Activated naive CD8-positive, alpha-beta T cell (primary cell): ENCODE data around the gene SLC22A1.

Experiments
- H3K27ac Mint-ChIP-seq: one replicate; pipeline ENCODE4 v1.8.0; 2021; ENCODE audit warnings: mixed read lengths
- H3K27me3 Mint-ChIP-seq: one replicate; pipeline ENCODE4 v1.8.0; 2021; ENCODE audit warnings: mixed read lengths
- H3K36me3 Mint-ChIP-seq: one replicate; pipeline ENCODE4 v1.8.0; 2021; ENCODE audit warnings: mixed read lengths
- H3K4me1 Mint-ChIP-seq: one replicate; pipeline ENCODE4 v1.8.0; 2021; ENCODE audit warnings: low read depth, mixed read lengths
- H3K4me3 Mint-ChIP-seq: one replicate; pipeline ENCODE4 v1.8.0; 2021; ENCODE audit warnings: mild to moderate bottlenecking, mixed read lengths
- H3K9me3 Mint-ChIP-seq: one replicate; pipeline ENCODE4 v1.8.0; 2021; ENCODE audit warnings: low read depth, mixed read lengths

The SLC22A1 gene

DNA sequence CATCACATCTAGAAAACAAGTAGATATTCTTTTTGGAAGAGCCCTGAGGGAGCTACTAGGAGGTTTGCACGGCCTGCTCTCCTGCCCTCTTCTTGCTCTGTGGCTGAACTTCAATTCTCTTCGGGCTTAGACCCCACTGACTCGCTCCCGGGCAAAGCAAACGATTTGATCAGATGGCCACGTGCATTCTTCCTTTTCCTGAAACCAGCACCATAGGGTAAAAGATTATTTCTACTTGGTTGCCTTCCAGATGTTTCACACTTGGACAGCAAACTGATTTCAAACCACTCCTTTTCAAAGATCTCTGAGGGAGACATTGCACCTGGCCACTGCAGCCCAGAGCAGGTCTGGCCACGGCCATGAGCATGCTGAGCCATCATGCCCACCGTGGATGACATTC, at the start of gene SLC22A1:
SLC22A1 (plus strand) TSS at position 258 of the 400 bp plus-strand sequence; CDS start at position 379, 121 bp downstream.
- Mint-ChIP-seq H3K4me3 (no peak within 1 kb of the TSS), H3K4me1 (no peaks in the 10 kb centered on the region), H3K27me3 (no peaks in the 10 kb centered on the region), H3K36me3 (peaks cover 10% of the 10 kb centered on the region), H3K9me3 (no peaks in the 10 kb centered on the region), H3K27ac (no peak within 1 kb of the TSS)

DNA sequence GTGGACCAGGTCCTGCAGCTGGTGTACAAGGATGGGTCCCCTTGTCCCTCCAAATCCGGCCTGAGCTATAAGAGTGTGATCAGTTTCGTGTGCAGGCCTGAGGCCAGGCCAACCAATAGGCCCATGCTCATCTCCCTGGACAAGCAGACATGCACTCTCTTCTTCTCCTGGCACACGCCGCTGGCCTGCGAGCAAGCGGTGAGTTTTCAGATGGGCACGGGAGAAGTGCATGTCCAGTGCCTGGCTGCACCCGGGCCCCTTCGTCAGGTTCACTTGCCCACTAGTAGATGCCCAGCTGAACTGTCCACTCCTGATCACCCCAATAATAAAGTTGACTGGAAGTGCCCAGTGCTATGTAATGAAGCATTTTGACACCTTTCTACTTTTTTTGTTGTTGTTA, 48.3 kb upstream of the SLC22A1 start:
- Mint-ChIP-seq H3K27me3 (no peaks in the 10 kb centered on the region), H3K27ac (no peak overlapping the region), H3K4me3 (no peak overlapping the region), H3K4me1 (peaks cover 21% of the 10 kb centered on the region), H3K9me3 (no peaks in the 10 kb centered on the region), H3K36me3 (peaks cover 24% of the 10 kb centered on the region)

DNA sequence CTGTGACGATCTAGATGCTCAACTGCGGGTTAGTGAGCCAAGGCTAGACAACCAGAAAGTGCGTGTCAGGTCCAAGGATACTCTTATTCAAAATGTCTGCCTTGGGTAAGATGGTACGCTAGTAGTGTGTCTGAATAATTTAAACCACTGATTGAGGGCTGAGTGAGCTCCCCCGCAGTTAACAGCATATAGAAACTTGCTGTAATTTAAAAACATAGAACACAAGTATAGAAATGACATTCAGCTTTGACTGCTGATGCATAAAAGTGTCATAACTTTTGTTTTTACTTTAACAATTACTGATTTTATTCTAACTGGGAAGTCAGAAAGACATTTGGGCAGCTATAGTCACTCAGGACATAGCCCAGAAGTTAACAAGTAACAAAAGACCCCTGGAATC, 45.6 kb upstream of the SLC22A1 start:
- no peaks in the 10 kb centered on the region for H3K27me3 Mint-ChIP-seq
- H3K4me1 Mint-ChIP-seq = no peaks in the 10 kb centered on the region
- H3K4me3 Mint-ChIP-seq = no peak overlapping the region
- H3K9me3 Mint-ChIP-seq = no peaks in the 10 kb centered on the region
- H3K36me3 Mint-ChIP-seq = peaks cover 14% of the 10 kb centered on the region
- H3K27ac Mint-ChIP-seq = no peak overlapping the region

DNA sequence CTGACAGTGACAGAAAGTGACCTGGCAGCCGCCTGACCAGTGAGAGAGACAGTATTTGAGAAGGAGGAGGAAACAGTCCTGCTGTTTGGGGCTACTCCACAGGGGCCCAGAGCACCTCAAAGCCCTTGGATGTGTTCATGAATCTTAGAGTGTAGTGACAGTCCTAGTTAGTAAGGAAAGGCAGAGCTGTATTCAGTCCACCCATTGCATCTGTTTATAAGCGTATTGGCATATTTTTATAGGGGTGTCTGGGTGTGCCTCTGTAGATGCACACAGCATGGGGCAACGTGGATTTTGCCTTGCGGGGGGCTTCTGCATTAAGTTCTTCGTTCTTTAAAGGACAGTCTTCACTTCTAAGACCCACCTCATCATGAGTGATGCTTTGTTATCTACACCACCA, 44.6 kb upstream of the SLC22A1 start:
- H3K27ac Mint-ChIP-seq = no peak overlapping the region
- no peaks in the 10 kb centered on the region for H3K4me1 Mint-ChIP-seq
- H3K9me3 Mint-ChIP-seq = no peaks in the 10 kb centered on the region
- no peak overlapping the region for H3K4me3 Mint-ChIP-seq
- peaks cover 21% of the 10 kb centered on the region for H3K36me3 Mint-ChIP-seq
- H3K27me3 Mint-ChIP-seq = no peaks in the 10 kb centered on the region

DNA sequence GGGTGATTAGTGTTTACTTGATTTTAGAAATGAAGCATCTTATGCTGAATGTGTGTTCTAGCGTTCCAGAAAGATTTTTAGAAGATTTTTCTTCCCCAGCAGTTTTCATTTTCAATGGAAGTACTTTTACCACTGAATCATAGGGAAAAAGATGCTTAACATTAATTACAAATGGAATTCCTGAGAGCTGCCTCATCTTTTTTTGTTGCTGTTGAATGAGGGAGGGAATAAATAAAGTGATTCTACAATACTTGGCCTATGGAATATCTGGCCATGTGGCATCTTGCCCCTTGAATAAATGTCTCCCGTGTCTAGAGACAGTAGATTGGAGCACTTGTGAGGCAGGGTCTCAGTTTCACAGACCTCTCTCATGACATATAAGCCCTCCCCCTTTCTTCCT, 44.1 kb upstream of the SLC22A1 start:
- Mint-ChIP-seq H3K9me3 (no peaks in the 10 kb centered on the region), H3K27me3 (no peaks in the 10 kb centered on the region), H3K4me3 (no peak overlapping the region), H3K36me3 (peaks cover 20% of the 10 kb centered on the region), H3K27ac (no peak overlapping the region), H3K4me1 (no peaks in the 10 kb centered on the region)

DNA sequence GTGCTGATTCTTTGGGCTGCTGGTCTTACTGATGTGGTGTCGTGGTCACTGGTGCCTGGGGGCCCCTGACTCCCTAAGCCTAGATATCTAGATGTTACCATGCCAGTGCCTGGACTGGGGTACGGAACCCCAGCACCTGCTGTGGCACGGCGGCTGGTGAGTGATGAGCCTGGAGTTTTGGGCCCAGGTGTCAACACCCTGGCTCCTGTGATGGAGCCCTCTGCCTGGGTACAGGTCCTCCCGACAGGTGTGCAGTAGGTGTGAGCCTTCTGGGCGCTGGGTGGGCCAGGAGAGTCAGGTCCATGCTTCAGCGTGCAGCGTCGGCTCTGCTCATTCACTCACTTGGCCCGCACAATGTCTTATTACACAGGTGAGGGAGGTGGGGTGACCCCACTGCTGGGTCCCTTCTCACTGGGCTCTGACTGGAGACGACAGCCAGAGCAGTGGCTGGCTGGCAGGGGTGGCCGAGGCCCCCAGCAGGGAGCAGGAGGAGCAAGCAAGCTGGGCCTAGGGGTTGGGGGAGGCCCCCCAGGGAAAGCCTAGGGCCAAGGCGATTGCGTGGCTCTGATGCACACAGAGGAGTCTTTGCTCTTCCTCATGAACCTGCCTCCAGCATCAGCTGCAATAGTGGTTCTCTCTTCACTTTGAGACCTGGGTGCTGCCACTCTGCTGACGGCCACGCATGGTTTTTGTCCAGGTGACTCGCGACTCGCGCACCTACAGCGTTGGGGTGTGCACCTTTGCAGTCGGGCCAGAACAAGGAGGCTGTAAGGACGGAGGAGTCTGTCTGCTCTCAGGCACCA, 42.5 kb upstream of the SLC22A1 start:
- Mint-ChIP-seq H3K27ac (no peak overlapping the region), H3K36me3 (peaks cover 13% of the 10 kb centered on the region), H3K27me3 (no peaks in the 10 kb centered on the region)

DNA sequence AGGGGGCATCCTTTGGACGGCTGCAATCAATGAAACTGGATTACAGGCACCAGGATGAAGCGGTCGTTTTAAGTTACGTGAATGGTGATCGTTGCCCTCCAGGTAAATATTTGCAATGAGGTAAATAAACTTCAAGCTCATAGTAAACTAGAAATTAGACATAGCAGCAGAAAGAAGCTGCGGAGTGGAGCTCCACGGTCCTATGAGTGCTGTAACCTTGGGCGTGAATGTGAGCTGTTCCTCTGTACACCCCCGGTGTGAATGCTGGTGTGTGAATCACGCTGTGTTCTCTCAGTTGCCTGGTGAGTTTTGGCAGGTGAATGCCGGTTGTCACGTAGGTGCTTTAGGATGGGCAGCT, 42.0 kb upstream of the SLC22A1 start:
- Mint-ChIP-seq H3K27me3 (no peaks in the 10 kb centered on the region), H3K4me3 (no peak overlapping the region), H3K9me3 (no peaks in the 10 kb centered on the region), H3K36me3 (peaks cover 15% of the 10 kb centered on the region), H3K4me1 (no peaks in the 10 kb centered on the region), H3K27ac (no peak overlapping the region)

More for the DNA sequence above, 42.5 kb upstream of the SLC22A1 start:
- Mint-ChIP-seq H3K9me3 (no peaks in the 10 kb centered on the region), H3K4me1 (no peaks in the 10 kb centered on the region), H3K4me3 (no peak overlapping the region)

DNA sequence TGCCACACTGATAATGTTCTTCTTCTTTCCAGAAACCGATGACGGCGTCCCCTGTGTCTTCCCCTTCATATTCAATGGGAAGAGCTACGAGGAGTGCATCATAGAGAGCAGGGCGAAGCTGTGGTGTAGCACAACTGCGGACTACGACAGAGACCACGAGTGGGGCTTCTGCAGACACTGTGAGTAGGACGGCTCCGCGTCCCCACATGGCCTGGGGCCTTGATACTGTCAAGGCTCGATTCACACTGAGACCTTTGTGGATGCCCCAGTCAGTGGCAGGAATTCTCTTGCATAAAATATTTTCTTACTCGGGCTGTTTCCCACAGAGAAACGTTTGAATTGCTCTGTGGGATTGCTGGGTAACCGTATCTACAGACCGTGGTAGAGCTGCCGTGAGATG, 41.5 kb upstream of the SLC22A1 start:
- H3K36me3 Mint-ChIP-seq = peaks cover 15% of the 10 kb centered on the region
- H3K9me3 Mint-ChIP-seq = no peaks in the 10 kb centered on the region
- H3K27ac Mint-ChIP-seq = no peak overlapping the region

DNA sequence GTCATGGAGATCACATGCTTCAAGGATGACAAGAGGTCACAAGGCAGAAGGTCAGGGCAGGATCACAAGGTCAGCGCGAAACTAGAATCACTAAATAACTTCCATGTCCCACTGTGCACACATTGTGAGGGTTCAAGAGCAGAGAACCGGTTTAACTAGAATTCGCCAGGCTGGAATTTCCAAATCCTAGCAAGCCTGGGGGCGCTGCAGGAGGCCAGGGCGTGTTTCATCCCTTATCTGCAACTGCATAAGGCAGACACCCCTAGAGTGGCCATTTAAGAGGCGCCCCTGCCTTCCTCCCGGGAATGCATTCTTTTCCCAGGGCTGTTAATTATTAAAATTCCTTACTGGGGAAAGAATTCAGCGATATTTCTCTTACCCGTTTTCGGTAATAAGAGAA, 40.2 kb upstream of the SLC22A1 start:
- H3K27me3 Mint-ChIP-seq = no peaks in the 10 kb centered on the region
- H3K36me3 Mint-ChIP-seq = peaks cover 23% of the 10 kb centered on the region
- no peak overlapping the region for H3K27ac Mint-ChIP-seq
- no peaks in the 10 kb centered on the region for H3K4me1 Mint-ChIP-seq
- no peaks in the 10 kb centered on the region for H3K9me3 Mint-ChIP-seq
- H3K4me3 Mint-ChIP-seq = no peak overlapping the region

More for the DNA sequence above, 41.5 kb upstream of the SLC22A1 start:
- Mint-ChIP-seq H3K4me3 (no peak overlapping the region), H3K27me3 (no peaks in the 10 kb centered on the region), H3K4me1 (no peaks in the 10 kb centered on the region)

DNA sequence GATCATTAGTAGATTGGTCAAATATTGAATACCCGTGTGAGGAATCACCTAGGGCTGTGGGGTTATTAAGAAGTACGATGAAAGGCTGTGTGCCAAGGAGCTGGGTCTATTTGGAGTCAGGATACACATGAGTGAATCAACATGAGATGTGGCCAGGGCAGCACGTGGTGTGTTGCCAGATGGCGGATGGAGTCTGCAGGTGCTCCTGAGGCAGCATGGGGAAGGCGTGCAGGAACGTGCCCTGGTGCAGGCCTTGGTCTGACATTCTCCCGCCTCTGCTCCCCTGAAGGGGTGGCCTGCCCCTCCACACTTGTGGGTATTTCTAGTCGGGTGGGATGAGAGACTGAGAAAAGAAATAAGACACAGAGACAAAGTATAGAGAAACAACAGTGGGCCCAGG, 39.0 kb upstream of the SLC22A1 start:
- H3K27ac Mint-ChIP-seq = no peak overlapping the region
- H3K36me3 Mint-ChIP-seq = peaks cover 23% of the 10 kb centered on the region
- no peaks in the 10 kb centered on the region for H3K9me3 Mint-ChIP-seq
- no peaks in the 10 kb centered on the region for H3K4me1 Mint-ChIP-seq
- H3K4me3 Mint-ChIP-seq = no peak overlapping the region
- no peaks in the 10 kb centered on the region for H3K27me3 Mint-ChIP-seq

DNA sequence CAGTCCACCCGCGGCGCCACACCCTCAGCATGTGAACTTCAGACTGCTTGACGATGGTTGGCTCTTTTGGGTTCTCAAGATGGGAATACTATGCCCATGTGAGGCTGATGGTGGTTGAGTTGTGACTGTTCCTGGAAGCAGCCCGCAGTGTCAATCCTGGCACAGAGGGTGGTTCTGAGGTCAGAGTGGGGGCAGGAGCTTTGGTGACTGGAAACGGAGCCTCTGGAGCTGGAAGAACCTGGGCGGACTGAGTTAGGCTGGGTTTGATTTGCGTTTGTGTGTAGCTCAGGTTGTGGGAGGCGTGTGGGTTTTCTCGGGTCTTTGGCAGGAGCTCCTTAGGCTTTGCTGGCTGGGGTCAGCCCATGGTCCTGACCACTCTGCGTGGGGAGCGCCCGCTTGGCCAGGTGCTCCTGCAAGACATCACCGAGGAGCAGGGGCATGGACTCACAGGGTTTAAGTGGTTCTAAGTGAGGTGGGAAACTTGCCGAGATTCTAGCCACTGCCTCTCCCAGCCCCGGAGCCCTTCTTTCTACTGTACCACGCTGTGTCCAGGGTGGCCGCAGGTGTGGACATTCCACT, 37.3 kb upstream of the SLC22A1 start:
- no peaks in the 10 kb centered on the region for H3K9me3 Mint-ChIP-seq
- no peak overlapping the region for H3K4me3 Mint-ChIP-seq
- H3K4me1 Mint-ChIP-seq = no peaks in the 10 kb centered on the region
- H3K27ac Mint-ChIP-seq = peak overlapping the region; percentile 72
- peaks cover 26% of the 10 kb centered on the region for H3K36me3 Mint-ChIP-seq
- no peaks in the 10 kb centered on the region for H3K27me3 Mint-ChIP-seq

DNA sequence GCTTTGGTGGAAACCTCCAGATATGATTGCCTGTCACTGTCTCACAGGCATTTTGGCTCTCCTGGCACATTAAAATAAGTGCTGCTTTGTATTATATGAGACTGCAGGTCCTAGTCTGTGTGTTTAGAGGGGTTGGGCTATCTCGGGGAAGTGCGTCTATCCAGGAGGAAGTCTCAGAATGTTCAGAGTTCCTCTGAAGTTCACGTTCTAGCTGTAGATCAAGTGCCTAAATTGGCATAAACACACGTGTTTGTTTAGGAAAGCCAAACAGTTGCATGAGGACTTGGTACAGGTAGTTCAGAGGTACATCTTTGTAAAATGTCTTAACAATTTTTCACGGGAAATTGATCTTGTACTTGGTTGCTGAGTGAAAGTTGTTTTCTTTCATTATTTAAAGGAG, 36.4 kb upstream of the SLC22A1 start:
- Mint-ChIP-seq H3K9me3 (no peaks in the 10 kb centered on the region), H3K36me3 (peaks cover 26% of the 10 kb centered on the region), H3K27ac (no peak overlapping the region), H3K27me3 (no peaks in the 10 kb centered on the region), H3K4me1 (no peaks in the 10 kb centered on the region), H3K4me3 (no peak overlapping the region)

DNA sequence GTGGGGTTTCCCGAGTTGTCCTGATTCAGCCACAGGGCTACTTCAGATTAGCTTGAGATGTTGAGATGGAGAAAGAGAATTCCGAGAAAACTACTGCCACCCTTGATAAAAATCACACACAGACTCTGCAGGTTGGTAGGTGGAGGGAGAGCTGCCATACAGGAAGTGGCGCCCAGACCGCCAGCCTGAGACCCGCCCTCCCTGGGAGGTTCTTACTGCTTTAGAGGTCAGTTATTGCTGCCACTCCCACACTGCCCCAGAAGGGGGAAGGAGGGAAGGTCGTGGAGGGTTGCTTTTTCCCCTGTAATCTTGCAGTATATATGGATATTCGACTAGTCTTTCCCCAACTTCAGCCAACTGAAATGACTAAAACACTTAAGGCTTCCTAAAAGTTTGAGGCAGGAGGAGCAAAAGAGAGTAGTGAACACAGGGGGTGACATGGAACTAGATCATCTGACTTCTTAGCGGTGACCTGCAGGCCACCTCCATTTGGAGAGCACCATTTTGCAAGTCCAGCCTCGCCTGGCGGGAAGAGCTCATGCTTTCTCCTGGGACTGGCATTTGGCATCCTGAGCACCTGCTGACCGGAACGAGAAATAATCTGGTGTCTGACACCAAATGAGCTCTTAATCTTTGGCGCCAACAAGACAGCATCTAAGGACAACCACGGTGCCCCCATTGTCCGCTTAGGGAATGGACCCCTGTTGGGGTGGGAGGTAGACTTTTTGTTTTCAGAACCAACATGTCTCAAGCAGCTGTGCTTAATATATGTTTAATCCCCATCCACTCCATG, 35.7 kb upstream of the SLC22A1 start:
- H3K9me3 Mint-ChIP-seq = no peaks in the 10 kb centered on the region
- H3K4me1 Mint-ChIP-seq = no peaks in the 10 kb centered on the region
- peaks cover 24% of the 10 kb centered on the region for H3K36me3 Mint-ChIP-seq
- no peak overlapping the region for H3K4me3 Mint-ChIP-seq
- no peaks in the 10 kb centered on the region for H3K27me3 Mint-ChIP-seq
- no peak overlapping the region for H3K27ac Mint-ChIP-seq

DNA sequence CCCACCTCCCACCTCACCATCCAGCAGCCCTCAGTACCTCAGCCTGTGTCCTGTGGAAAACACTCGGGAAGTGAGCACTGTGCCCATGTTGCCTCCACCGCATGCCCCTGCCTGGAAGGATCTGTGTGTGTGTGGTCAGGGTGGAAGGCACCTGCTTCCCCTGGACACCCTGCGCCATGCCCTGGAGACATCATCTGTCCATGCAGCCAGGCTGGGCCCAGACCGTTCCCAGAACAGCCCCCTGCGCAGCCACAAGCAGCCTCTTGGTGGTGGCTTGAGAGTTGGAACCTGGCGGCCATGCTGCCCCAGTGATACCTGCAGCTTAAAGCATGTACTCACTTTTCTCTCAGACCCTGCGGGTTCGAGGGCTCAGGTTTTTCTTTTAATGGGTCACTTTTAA, 34.9 kb upstream of the SLC22A1 start:
- H3K4me3 Mint-ChIP-seq = no peak overlapping the region

DNA sequence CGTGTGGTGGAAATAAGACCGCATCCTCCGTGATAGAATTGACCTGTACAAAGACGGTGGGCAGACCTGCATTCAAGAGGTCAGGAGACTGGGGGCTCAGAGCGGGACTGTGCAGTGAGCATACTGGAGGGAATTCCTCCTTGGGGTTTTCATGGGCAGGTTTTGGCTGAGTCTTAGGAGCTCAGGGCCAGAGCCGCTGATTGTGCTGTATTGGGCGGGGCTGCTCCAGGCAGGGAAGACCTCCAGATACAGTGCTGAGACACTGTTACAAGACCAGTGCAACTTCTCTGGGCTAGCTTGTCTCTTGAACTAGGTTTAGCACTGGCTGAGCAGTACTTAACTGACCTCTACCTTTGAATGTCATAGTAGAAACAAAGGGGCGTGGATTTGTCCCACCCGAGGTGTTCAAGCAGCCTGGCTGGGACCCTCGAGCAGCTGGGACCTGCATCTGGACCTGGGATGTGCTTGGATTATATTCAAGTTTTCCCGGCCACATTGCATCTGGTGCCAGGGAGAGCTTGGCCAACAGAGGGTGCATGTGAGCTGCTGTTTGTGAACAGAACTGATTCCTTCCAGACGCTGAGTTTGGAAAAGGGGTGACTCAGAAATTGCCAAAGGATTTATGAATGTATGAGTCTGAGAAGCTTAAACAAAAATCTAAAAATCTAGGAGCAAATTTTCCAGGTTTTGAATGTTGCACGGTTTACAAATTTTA, 33.4 kb upstream of the SLC22A1 start:
- H3K36me3 Mint-ChIP-seq = peaks cover 16% of the 10 kb centered on the region
- H3K27me3 Mint-ChIP-seq = no peaks in the 10 kb centered on the region
- H3K9me3 Mint-ChIP-seq = no peaks in the 10 kb centered on the region
- no peak overlapping the region for H3K4me3 Mint-ChIP-seq
- H3K27ac Mint-ChIP-seq = no peak overlapping the region
- H3K4me1 Mint-ChIP-seq = no peaks in the 10 kb centered on the region

More for the DNA sequence above, 34.9 kb upstream of the SLC22A1 start:
- no peaks in the 10 kb centered on the region for H3K4me1 Mint-ChIP-seq
- H3K9me3 Mint-ChIP-seq = no peaks in the 10 kb centered on the region
- peaks cover 19% of the 10 kb centered on the region for H3K36me3 Mint-ChIP-seq
- H3K27me3 Mint-ChIP-seq = no peaks in the 10 kb centered on the region
- no peak overlapping the region for H3K27ac Mint-ChIP-seq
